H54 (cell line): ENCODE results near the gene SMG6.
"Not testable (repeated sequence)": the region's sequence is repeated elsewhere in the genome, so short reads cannot be mapped to it uniquely, and the experiment has no call there.

Experiments
- DNase-seq: peaks from one replicate; pipeline ENCODE4 v3.0.0; 2011; ENCODE audit warnings: low spot score, mixed read lengths; ENCODE audit not compliant: insufficient read length
- FAIRE-seq: peaks from 3 replicates; lab custom pipeline; 2011; peaks lifted over from hg19 to GRCh38; lab: Jason Lieb, UNC
- POLR2A ChIP-seq: IDR thresholded peaks from 2 replicates; pipeline ENCODE4 v1.6.1; 2011; ENCODE audit warnings: low read depth, mild to moderate bottlenecking, low read length

SMG6 gene

DNA sequence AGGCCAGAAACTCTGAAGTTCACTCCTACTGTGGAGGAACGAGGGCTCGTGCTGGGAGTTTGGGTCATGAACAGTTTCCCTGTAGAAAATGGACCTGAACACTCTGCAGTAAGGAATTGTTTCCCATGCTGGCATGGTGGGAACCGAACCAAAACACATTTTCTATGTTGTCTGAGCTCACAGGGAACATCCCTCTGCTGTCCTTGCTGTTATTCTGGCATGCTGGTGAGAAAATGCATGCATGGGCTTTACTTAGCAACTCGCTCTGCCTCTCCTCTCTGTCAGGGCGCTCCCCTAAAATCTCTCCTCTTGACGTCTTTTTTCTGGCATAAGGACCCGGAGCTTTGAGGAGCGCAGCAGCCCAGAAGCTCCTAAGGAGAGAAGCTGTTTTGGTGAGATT is 283.9 kb downstream of the SMG6 start:
- no peak for TF ChIP-seq POLR2A

GRCh38 chr17:2018716-2019510 is 284.7 kb downstream of the SMG6 start:
- no peak for DNase-seq
- no peak for FAIRE-seq
- no peak for TF ChIP-seq POLR2A

More for the DNA sequence above, 283.9 kb downstream of the SMG6 start:
- DNase-seq, result no peak
- no peak for FAIRE-seq

- no peak for FAIRE-seq
- DNase-seq, result no peak
- TF ChIP-seq POLR2A, result no peak
Observed at GRCh38 chr17:2017274-2017941, 286.2 kb downstream of the SMG6 start.

DNA sequence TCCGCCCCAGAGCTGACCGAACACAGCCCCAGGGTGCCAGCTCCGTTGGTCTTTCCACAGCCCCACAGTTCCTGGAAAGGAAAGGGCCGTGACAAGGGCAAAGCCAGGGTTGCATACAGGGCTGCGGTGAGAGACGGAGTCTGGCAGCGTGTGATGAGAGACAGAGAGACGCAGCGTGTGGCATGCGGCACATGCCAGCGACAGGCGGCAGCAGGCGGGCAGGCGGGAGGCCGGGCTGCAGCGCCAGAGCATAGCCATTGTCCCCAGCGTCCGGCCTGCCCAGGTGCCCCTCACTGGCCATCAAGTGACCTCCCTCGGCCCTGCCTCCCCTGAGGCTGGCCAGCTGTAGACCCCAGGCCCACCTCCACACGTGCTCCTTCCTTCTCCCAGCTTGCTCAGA is 287.1 kb downstream of the SMG6 start:
- no peak for FAIRE-seq
- no peak for DNase-seq
- TF ChIP-seq POLR2A, result no peak

DNA sequence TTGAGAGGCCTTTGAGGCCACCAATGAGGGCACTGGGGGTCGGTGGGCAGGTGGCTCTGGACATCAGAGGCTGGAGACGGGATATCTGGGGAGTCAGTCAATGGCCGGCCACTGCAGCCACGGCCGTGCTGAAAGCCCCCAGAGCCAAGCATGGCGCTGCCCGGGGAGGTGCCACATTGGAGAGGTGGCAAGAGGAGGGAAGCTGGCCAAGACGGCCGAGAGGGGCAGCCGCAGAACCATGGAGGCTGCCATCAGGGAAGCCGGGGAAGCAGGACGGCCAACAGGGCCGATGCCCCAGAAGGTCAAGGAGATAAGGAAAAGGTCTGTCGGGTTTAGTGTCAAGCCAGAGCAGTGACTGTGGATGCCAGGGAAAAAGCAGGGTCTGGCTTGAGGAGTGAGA is 288.3 kb downstream of the SMG6 start:
- no peak for DNase-seq
- FAIRE-seq, result no peak
- no peak for TF ChIP-seq POLR2A

GRCh38 chr17:2013994-2014317 is 289.6 kb downstream of the SMG6 start:
- no peak for FAIRE-seq
- no peak for DNase-seq
- TF ChIP-seq POLR2A, result no peak

- not testable (repeated sequence) for FAIRE-seq, DNase-seq
Observed at GRCh38 chr17:2013220-2013993, 290.2 kb downstream of the SMG6 start.

GRCh38 chr17:2012499-2012898 is 291.1 kb downstream of the SMG6 start:
- DNase-seq, result no peak
- TF ChIP-seq POLR2A, result no peak
- no peak for FAIRE-seq

DNA sequence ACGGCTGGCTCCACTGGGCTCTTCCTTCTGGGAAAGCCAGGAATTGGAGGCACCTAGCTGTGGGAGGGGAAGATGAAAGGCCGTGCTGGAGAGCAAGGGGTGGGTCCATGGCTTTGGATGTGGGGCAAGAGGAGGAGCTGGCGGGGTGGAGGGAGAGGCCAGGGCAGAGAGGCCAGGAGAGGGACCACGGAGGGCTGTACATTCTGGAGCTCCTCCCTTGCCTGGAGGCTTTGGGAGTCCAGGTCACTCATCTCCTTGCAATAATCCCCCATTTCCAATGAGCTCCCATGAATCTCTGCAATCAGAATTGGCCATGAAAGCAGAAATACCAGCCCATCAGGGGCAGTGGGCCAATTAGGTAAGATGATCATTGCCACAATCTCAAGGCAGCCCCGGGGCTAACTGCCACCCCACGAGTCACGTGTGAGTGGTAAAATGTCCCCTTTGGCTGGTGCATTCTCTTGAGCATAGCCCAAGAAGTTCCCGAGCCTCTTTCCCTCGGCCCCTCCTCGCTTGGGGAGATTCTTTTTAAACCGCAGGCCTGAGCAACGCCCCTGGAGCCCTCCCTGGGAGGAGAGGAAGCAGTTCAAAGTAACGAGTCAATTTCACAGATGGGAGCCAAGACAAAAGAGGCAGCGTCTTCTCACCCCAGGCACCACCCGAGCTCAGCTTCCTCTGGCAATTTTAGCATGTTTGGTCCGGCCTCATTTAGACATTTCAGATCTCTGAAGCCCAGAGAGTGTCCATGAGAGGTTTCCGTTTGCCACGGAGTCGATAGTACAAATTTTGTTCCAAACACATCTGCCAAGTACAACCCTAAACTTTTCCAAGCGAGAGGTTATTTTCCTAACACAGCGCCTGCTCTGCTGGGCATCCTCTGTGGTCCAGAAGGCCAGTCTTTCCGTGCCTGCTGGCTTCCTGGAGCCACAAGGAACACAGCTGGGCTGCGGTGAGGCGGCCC is 291.9 kb downstream of the SMG6 start:
- peak; percentile 63 for DNase-seq
- FAIRE-seq, result no peak
- TF ChIP-seq POLR2A, result no peak
